CD4-positive, alpha-beta T cell (primary cell): Measurements from ENCODE around the gene GDAP2. TPM values are rescaled to one million over a fixed set of nuclear protein-coding genes. Genes with fewer than 3 reads are reported as not detected.

Experiments
- ATAC-seq: fragments of 200-7000 bp; cut with Tn5 transposase; one replicate; pipeline ENCODE4 v1.10.0; 2022; ENCODE audit warnings: mild to moderate bottlenecking; ENCODE audit not compliant: poor library complexity
- CTCF ChIA-PET: fragments of 350-600 bp; sonication (Branson Sonifier 250); formaldehyde crosslinking; loops from one replicate; lab custom pipeline; 2021; ENCODE audit warnings: antibody characterized with exemption, inconsistent platforms; lab: Charles Lee
- POLR2A ChIA-PET: fragments of 350-600 bp; sonication (Branson Sonifier 250); formaldehyde crosslinking; loops from one replicate; lab custom pipeline; 2021; ENCODE audit warnings: antibody characterized with exemption, inconsistent platforms; lab: Charles Lee
- DNase-seq, 14 experiments: peaks; one replicate each; pipeline ENCODE4 v3.0.0-alpha.2; 2013 to 2020; ENCODE audit warnings: mixed read lengths in 2 of 14
- H3K27ac ChIP-seq, 2 donors: one replicate each; pipeline versions ENCODE4 v1.5.1 to v1.7.0; 2013; ENCODE audit warnings: low read length in 2 of 2, low read depth in 1 of 2, mild to moderate bottlenecking in 1 of 2
- H3K27me3 ChIP-seq, 2 experiments: 1 replicate in 1 of 2; 2 replicates in 1 of 2; pipeline versions ENCODE4 v1.6.1 to v1.7.0; 2013; ENCODE audit warnings: low read length in 2 of 2, control low read depth in 1 of 2, mild to moderate bottlenecking in 1 of 2, moderate library complexity in 1 of 2; ENCODE audit not compliant: insufficient read depth in 2 of 2, control insufficient read depth in 1 of 2
- H3K36me3 ChIP-seq: one replicate; pipeline ENCODE4 v1.6.1; 2013; ENCODE audit warnings: low read length, control low read depth; ENCODE audit not compliant: insufficient read depth
- H3K4me1 ChIP-seq: one replicate; pipeline ENCODE4 v1.6.1; 2013; ENCODE audit warnings: low read length, control low read depth; ENCODE audit not compliant: insufficient read depth
- H3K4me3 ChIP-seq: one replicate; pipeline ENCODE4 v1.5.1; 2013; ENCODE audit warnings: mild to moderate bottlenecking, low read length, moderate library complexity
- H3K9me3 ChIP-seq, 2 experiments: 1 replicate in 1 of 2; 2 replicates in 1 of 2; pipeline versions ENCODE4 v1.6.1 to v1.7.0; 2013; ENCODE audit warnings: low read length in 2 of 2, mild to moderate bottlenecking in 2 of 2, control low read depth in 1 of 2, moderate library complexity in 1 of 2; ENCODE audit not compliant: control insufficient read depth in 1 of 2, insufficient read depth in 1 of 2
- H3K27ac Mint-ChIP-seq: one replicate; pipeline ENCODE4 v1.8.0; 2020; ENCODE audit warnings: mixed read lengths
- H3K27me3 Mint-ChIP-seq: one replicate; pipeline ENCODE4 v1.8.0; 2021; ENCODE audit warnings: mixed read lengths
- H3K36me3 Mint-ChIP-seq: one replicate; pipeline ENCODE4 v1.8.0; 2021; ENCODE audit warnings: low read depth, mixed read lengths
- H3K4me1 Mint-ChIP-seq: one replicate; pipeline ENCODE4 v1.8.0; 2021; ENCODE audit warnings: low read depth, mixed read lengths
- H3K4me3 Mint-ChIP-seq: one replicate; pipeline ENCODE4 v1.8.0; 2020; ENCODE audit warnings: mild to moderate bottlenecking, mixed read lengths
- H3K9me3 Mint-ChIP-seq: one replicate; pipeline ENCODE4 v1.8.0; 2020; ENCODE audit warnings: mixed read lengths
- CTCF ChIP-seq: fragments of 200-600 bp; IDR thresholded peaks from one replicate; pipeline ENCODE4 v1.8.0; 2022; ENCODE audit warnings: antibody characterized with exemption, mild to moderate bottlenecking
- intact Hi-C, 2 experiments: fragments of 100-400 bp; cut with DNase I in 1 of 2; cut with micrococcal nuclease in 1 of 2; formaldehyde crosslinking; loops; one replicate each; pipeline versions ENCODE4 v1.15.1 to v1.9.0; 2023 to 2025; cut with DNase I, micrococcal nuclease
- total RNA-seq, 174 experiments: library from RNA in 2 of 174; stranded (reverse) in 2 of 174; gene quantifications; one replicate each; pipeline ENCODE4 v1.2.3 and lab custom pipeline; 2021 to 2026

GDAP2 gene
- total RNA-seq, 2 experiments from 2014 or later = 18.1 to 18.9 TPM

- H3K9me3 Mint-ChIP-seq = peaks cover 7% of the 10 kb centered on the region
- no peak overlapping the region for H3K27ac ChIP-seq
- no peak for DNase-seq
- no peak overlapping the region for H3K4me3 ChIP-seq
- no peaks in the 10 kb centered on the region for H3K36me3 Mint-ChIP-seq
- no peak overlapping the region for H3K27ac Mint-ChIP-seq
- TF ChIP-seq CTCF = no peak
- H3K27me3 Mint-ChIP-seq = peaks cover 14% of the 10 kb centered on the region
- ChIA-PET POLR2A (no interaction called here), CTCF (no interaction called here)
- intact Hi-C loops = no loop called here
- peaks cover 7 to 17% of the 10 kb centered on the region in 2 experiments for H3K9me3 ChIP-seq
- no peak overlapping the region for H3K4me3 Mint-ChIP-seq
- H3K27me3 ChIP-seq = peaks cover 0 to 2% of the 10 kb centered on the region in 2 experiments
- H3K4me1 ChIP-seq = no peaks in the 10 kb centered on the region
- H3K4me1 Mint-ChIP-seq = no peaks in the 10 kb centered on the region
- ATAC-seq = no peak
- H3K36me3 ChIP-seq = no peaks in the 10 kb centered on the region
Measured at GRCh38 chr1:117821774-117822482, 107.5 kb downstream of the GDAP2 start.

- Histone ChIP-seq H3K4me1 (no peaks in the 10 kb centered on the region), H3K9me3 (peaks cover 7 to 17% of the 10 kb centered on the region in 2 experiments), H3K36me3 (no peaks in the 10 kb centered on the region), H3K27ac (no peak overlapping the region), H3K4me3 (no peak overlapping the region), H3K27me3 (peaks cover 0 to 2% of the 10 kb centered on the region in 2 experiments)
- no peak for DNase-seq
- H3K36me3 Mint-ChIP-seq = no peaks in the 10 kb centered on the region
- CTCF ChIA-PET = no interaction called here
- TF ChIP-seq CTCF = no peak
- POLR2A ChIA-PET = no interaction called here
- H3K27ac Mint-ChIP-seq = no peak overlapping the region
- peaks cover 9% of the 10 kb centered on the region for H3K27me3 Mint-ChIP-seq
- intact Hi-C loops = no loop called here
- no peaks in the 10 kb centered on the region for H3K4me1 Mint-ChIP-seq
- ATAC-seq = no peak
- H3K9me3 Mint-ChIP-seq = peaks cover 7% of the 10 kb centered on the region
- H3K4me3 Mint-ChIP-seq = no peak overlapping the region
Measured at GRCh38 chr1:117821382-117821755, 108.1 kb downstream of the GDAP2 start.

GRCh38 chr1:117820694-117821381 lies 108.6 kb downstream of the GDAP2 start:
- Mint-ChIP-seq H3K36me3 (no peaks in the 10 kb centered on the region), H3K4me1 (no peaks in the 10 kb centered on the region), H3K9me3 (peaks cover 7% of the 10 kb centered on the region), H3K27ac (no peak overlapping the region), H3K27me3 (peaks cover 3% of the 10 kb centered on the region), H3K4me3 (no peak overlapping the region)
- peaks cover 0 to 2% of the 10 kb centered on the region in 2 experiments for H3K27me3 ChIP-seq
- no peaks in the 10 kb centered on the region for H3K36me3 ChIP-seq
- ChIA-PET POLR2A (no interaction called here), CTCF (no interaction called here)
- intact Hi-C loops = no loop called here
- no peaks in the 10 kb centered on the region for H3K4me1 ChIP-seq
- peaks cover 7 to 17% of the 10 kb centered on the region in 2 experiments for H3K9me3 ChIP-seq
- no peak overlapping the region for H3K27ac ChIP-seq
- no peak overlapping the region for H3K4me3 ChIP-seq
- TF ChIP-seq CTCF = no peak
- ATAC-seq (no peak), DNase-seq (no peak)
